Measurements from ENCODE around the gene CCDC116. TPM values are rescaled to one million over a fixed set of nuclear protein-coding genes. Genes with fewer than 3 reads are reported as not detected.
A peak's percentile ranks its signal among the peaks of the same experiment; 100 is the strongest.

CCDC116 gene
- total and polyA plus RNA-seq, 4 donors: 0.37 to 0.74 (median 0.72) TPM

- no peaks in the 10 kb centered on the region for H3K27me3 ChIP-seq (ENCODE audit: control insufficient read depth in 3 of 3, insufficient read depth in 3 of 3, low read length in 2 of 3)
- peaks cover 0 to 12% (median 0%) of the 10 kb centered on the region in 4 donors for H3K36me3 ChIP-seq (ENCODE audit: control insufficient read depth in 4 of 4, insufficient read depth in 4 of 4, low read length in 4 of 4)
- no peaks in the 10 kb centered on the region for H3K9me3 ChIP-seq (ENCODE audit: control insufficient read depth in 4 of 4, insufficient read depth in 3 of 4, low read length in 3 of 4)
- TF ChIP-seq CTCF (IDR thresholded peaks at IDR 0.05; ENCODE audit: control extremely low read depth, extremely low read depth): peak; percentile 95
- ATAC-seq (ENCODE audit: insufficient read depth, low FRiP score): no peak
- no peak overlapping the region for H3K4me3 ChIP-seq
- no peak overlapping the region for H3K27ac ChIP-seq (ENCODE audit: low read depth in 1 of 2, low read length in 1 of 2)
- peaks cover 4 to 20% (median 8%) of the 10 kb centered on the region in 5 donors for H3K4me1 ChIP-seq (ENCODE audit: control insufficient read depth in 5 of 5, insufficient read depth in 5 of 5, low read length in 5 of 5)
- peak; percentile 86 to 90 (median 89) for DNase-seq
- H3K9ac ChIP-seq (ENCODE audit: insufficient read depth in 1 of 2, low read length in 2 of 2): no peak overlapping the region
- 49 to 50% methylated on average over 14 of the region's 14 CpGs for WGBS, 2 donors
Measured at GRCh38 chr22:21646608-21647590, 14.3 kb downstream of the CCDC116 start.

- H3K4me3 ChIP-seq: no peak overlapping the region
- H3K4me1 ChIP-seq (ENCODE audit: control insufficient read depth in 5 of 5, insufficient read depth in 5 of 5, low read length in 5 of 5): peaks cover 4 to 24% (median 5%) of the 10 kb centered on the region in 5 donors
- 94% methylated on average over 7 of the region's 7 CpGs for WGBS, 2 donors
- no peak for TF ChIP-seq CTCF (IDR thresholded peaks at IDR 0.05; ENCODE audit: control extremely low read depth, extremely low read depth)
- H3K36me3 ChIP-seq (ENCODE audit: control insufficient read depth in 4 of 4, insufficient read depth in 4 of 4, low read length in 4 of 4): peaks cover 0 to 8% (median 2%) of the 10 kb centered on the region in 4 donors
- DNase-seq (no peak), ATAC-seq (ENCODE audit: insufficient read depth, low FRiP score) (no peak)
- H3K27ac ChIP-seq (ENCODE audit: low read depth in 1 of 2, low read length in 1 of 2): no peak overlapping the region
- H3K9me3 ChIP-seq (ENCODE audit: control insufficient read depth in 4 of 4, insufficient read depth in 3 of 4, low read length in 3 of 4): no peaks in the 10 kb centered on the region
- H3K27me3 ChIP-seq (ENCODE audit: control insufficient read depth in 3 of 3, insufficient read depth in 3 of 3, low read length in 2 of 3): no peaks in the 10 kb centered on the region
- H3K9ac ChIP-seq (ENCODE audit: insufficient read depth in 1 of 2, low read length in 2 of 2): no peak overlapping the region
Measured at GRCh38 chr22:21650280-21650679, 17.7 kb downstream of the CCDC116 start.

- Histone ChIP-seq H3K4me1 (ENCODE audit: control insufficient read depth in 5 of 5, insufficient read depth in 5 of 5, low read length in 5 of 5) (peaks cover 4 to 24% (median 5%) of the 10 kb centered on the region in 5 donors), H3K9ac (ENCODE audit: insufficient read depth in 1 of 2, low read length in 2 of 2) (peak overlapping the region in 1 of 2 donors; percentile 4), H3K27ac (ENCODE audit: low read depth in 1 of 2, low read length in 1 of 2) (no peak overlapping the region), H3K9me3 (ENCODE audit: control insufficient read depth in 4 of 4, insufficient read depth in 3 of 4, low read length in 3 of 4) (no peaks in the 10 kb centered on the region), H3K4me3 (no peak overlapping the region), H3K36me3 (ENCODE audit: control insufficient read depth in 4 of 4, insufficient read depth in 4 of 4, low read length in 4 of 4) (peaks cover 0 to 8% (median 2%) of the 10 kb centered on the region in 4 donors), H3K27me3 (ENCODE audit: control insufficient read depth in 3 of 3, insufficient read depth in 3 of 3, low read length in 2 of 3) (no peaks in the 10 kb centered on the region)
- ATAC-seq (ENCODE audit: insufficient read depth, low FRiP score) (no peak), DNase-seq (no peak)
- WGBS, 2 donors: 18% methylated on average over 6 of the region's 6 CpGs
- TF ChIP-seq CTCF (IDR thresholded peaks at IDR 0.05; ENCODE audit: control extremely low read depth, extremely low read depth): no peak
Measured at GRCh38 chr22:21650823-21651520, 18.4 kb downstream of the CCDC116 start.
